ENCODE data around the gene ESRRA. TPM values are rescaled to one million over a fixed set of nuclear protein-coding genes. Genes with fewer than 3 reads are reported as not detected.

ESRRA gene
- total and polyA plus RNA-seq, 9 of the 15 experiments (the other 6 are each of a cell fraction or from before 2014, with no cell fraction given) = 0.27 to 89.7 (median 23.7) TPM

GRCh38 chr11:64334764-64335735 is 29.7 kb downstream of the ESRRA start (continued):
- TF ChIP-seq ATF3 (IDR thresholded peaks at IDR 0.05) (peak; percentile 99), ATF3 (CRISPR knock-in tag; conservative IDR thresholded peaks at IDR 0.05) (peak; percentile 96), SOX6 (IDR thresholded peaks at IDR 0.05) (peak; percentile 95), ZNF395 (CRISPR knock-in tag; IDR thresholded peaks at IDR 0.05) (peak; percentile 91), MEIS2 (IDR thresholded peaks at IDR 0.05; ENCODE audit: partially characterized antibody) (peak; percentile 99), MITF (IDR thresholded peaks at IDR 0.05) (peak; percentile 87), JUND (IDR thresholded peaks at IDR 0.05; ENCODE audit: borderline replicate concordance, low read depth, low read length) (peak; percentile 99), JUND (tag; IDR thresholded peaks at IDR 0.05; ENCODE audit: borderline replicate concordance, low read depth, low read length) (peak; percentile 98; the same call in 2 of the 3 replicates), ZNF384 (IDR thresholded peaks at IDR 0.05; ENCODE audit: low read depth, low read length) (peak; percentile 43; the same call in 1 of the 2 replicates), HMGXB4 (CRISPR knock-in tag; IDR thresholded peaks at IDR 0.05) (no peak), PHB2 (IDR thresholded peaks at IDR 0.05; ENCODE audit: low read depth) (peak; percentile 89), ZNF644 (tag; IDR thresholded peaks at IDR 0.05; ENCODE audit: low read depth) (peak; percentile 93), ZC3H11A (IDR thresholded peaks at IDR 0.05; ENCODE audit: low read depth, low read length) (no peak), ZNF24 (IDR thresholded peaks at IDR 0.05) (peak; percentile 65; the same call in 1 of the 2 replicates), FOXM1 (IDR thresholded peaks at IDR 0.05; ENCODE audit: low read depth) (peak; percentile 90), FOXM1 (CRISPR knock-in tag; IDR thresholded peaks at IDR 0.05; ENCODE audit: low read depth) (no peak), ZSCAN29 (IDR thresholded peaks at IDR 0.05) (0 out of 2 replicates have a peak, but pooled peaks have one; percentile 10), MNT (conservative IDR thresholded peaks at IDR 0.05) (peak; percentile 75 to 90)
